Transverse colon (tissue), 4 donors: Measurements from ENCODE around the gene RAB3D. TPM values are rescaled to one million over a fixed set of nuclear protein-coding genes. Genes with fewer than 3 reads are reported as not detected.

ENCODE experiments used
- DNase-seq: peaks from one replicate; pipeline ENCODE4 v3.0.0-alpha.2; 2019
- H3K27ac ChIP-seq, 4 donors: fragments of 200-600 bp; sonication (generic); 2 replicates each; pipeline ENCODE4 v1.5.1; 2016 to 2018; ENCODE audit warnings: inconsistent platforms in 4 of 4
- H3K27me3 ChIP-seq: fragments of 200-600 bp; sonication (generic); 2 replicates; pipeline ENCODE4 v1.5.1; 2017; ENCODE audit warnings: inconsistent platforms
- H3K36me3 ChIP-seq, 4 donors: fragments of 200-600 bp; sonication (generic); 2 replicates each; pipeline ENCODE4 v1.5.1; 2017 to 2019; ENCODE audit warnings: inconsistent platforms in 4 of 4
- H3K4me1 ChIP-seq, 4 donors: fragments of 200-600 bp; sonication (generic); 2 replicates each; pipeline ENCODE4 v1.5.1; 2017 to 2020; ENCODE audit warnings: inconsistent platforms in 4 of 4
- H3K4me3 ChIP-seq, 4 donors: fragments of 200-600 bp; sonication (generic); 1 replicate in 1 of 4; 2 replicates in 3 of 4; pipeline versions ENCODE4 v1.5.1 to v1.6.1; 2017 to 2019; ENCODE audit warnings: inconsistent platforms in 4 of 4
- H3K9me3 ChIP-seq, 2 donors: fragments of 200-600 bp; sonication (generic); 2 replicates each; pipeline ENCODE4 v1.5.1; 2017 to 2019; ENCODE audit warnings: inconsistent platforms in 2 of 2
- CTCF ChIP-seq, 5 experiments: fragments of 200-600 bp in 3 of 5; fragments of 450-650 bp in 2 of 5; sonication (generic) in 3 of 5; IDR thresholded peaks; 1 replicate in 2 of 5; 2 replicates in 3 of 5; pipeline ENCODE4 v1.5.1; 2016 to 2017; ENCODE audit warnings: antibody characterized with exemption in 5 of 5, inconsistent platforms in 3 of 5, mild to moderate bottlenecking in 2 of 5, moderate library complexity in 1 of 5
- EP300 ChIP-seq: sonication (generic); formaldehyde crosslinking; IDR thresholded peaks from one replicate; pipeline ENCODE4 v1.6.1; 2017; ENCODE audit warnings: antibody characterized with exemption, low read depth
- POLR2A ChIP-seq: fragments of 450-650 bp; IDR thresholded peaks from one replicate; pipeline ENCODE4 v1.6.1; 2016; ENCODE audit warnings: antibody characterized with exemption, mild to moderate bottlenecking, moderate library complexity
- POLR2AphosphoS5 ChIP-seq, 3 donors: sonication (generic); formaldehyde crosslinking; IDR thresholded peaks; one replicate each; pipeline ENCODE4 v1.6.1; 2016; ENCODE audit warnings: antibody characterized with exemption in 3 of 3
- WGBS, 2 donors: methylation state at CpG; one replicate each; pipeline ENCODE4 v1.1.5; 2018; ENCODE audit warnings: low coverage in 1 of 2; 5-methylcytosine and 5-hydroxymethylcytosine counted together
- in situ Hi-C, 4 donors: fragments of 200-750 bp; cut with MboI; loops; one replicate each; pipeline versions ENCODE4 v1.15.0 to v1.15.1; 2017; ENCODE audit warnings: low sequenced_read_pairs in 3 of 4, low pct_ligation_motif_present in 1 of 4, low pct_unique_long_range_greater_than_20kb in 1 of 4
- intact Hi-C: fragments of 100-400 bp; cut with DNase I; formaldehyde crosslinking; loops from one replicate; pipeline ENCODE4 v1.15.1; 2023; ENCODE audit warnings: low total_unique reads
- total RNA-seq, 4 donors: library from RNA; depleted of rRNA; stranded (reverse); fragments of >200 nt; gene quantifications; one replicate each; pipeline ENCODE4 v1.1.0, GENCODE V29; 2016

The RAB3D gene
- total RNA-seq, 4 donors from 2014 or later = 16.5 to 41.1 (median 18.6) TPM

GRCh38 chr19:11375143-11375948 lies 35.9 kb upstream of the RAB3D start:
- TF ChIP-seq CTCF (IDR thresholded peaks at IDR 0.05) (no peak), POLR2A (peak; percentile 74), POLR2AphosphoS5 (IDR thresholded peaks at IDR 0.05) (peak; percentile 80 to 94 (median 90)), EP300 (no peak)
- Histone ChIP-seq H3K27ac (peak overlapping the region; percentile 92 to 97 (median 94)), H3K36me3 (no peaks in the 10 kb centered on the region), H3K4me1 (peaks cover 23 to 45% (median 37%) of the 10 kb centered on the region in 4 donors), H3K27me3 (no peaks in the 10 kb centered on the region), H3K4me3 (peak overlapping the region; percentile 47 to 62 (median 56)), H3K9me3 (no peaks in the 10 kb centered on the region)
- intact Hi-C loops = no loop called here
- DNase-seq = peak; percentile 74
- 1 to 7% methylated on average over 13 to 27 of the region's 27 CpGs for WGBS, 2 donors
- in situ Hi-C loops = loop anchor here in 2 of 4 donors (10.0 to 25.0 kb wide), 2 partner anchors 59 to 112 kb away; partner anchors contain the start of genes ELAVL3 (in 1 of the 2), ODAD3 (in 1 of the 2) and PRKCSH (in 1 of the 2)

- H3K4me3 ChIP-seq = peak within 1 kb of the TSS; percentile 50 to 70 (median 62)
- peak; percentile 99 for DNase-seq
- peaks cover 18 to 39% (median 32%) of the 10 kb centered on the region in 4 donors for H3K4me1 ChIP-seq
- H3K9me3 ChIP-seq = no peaks in the 10 kb centered on the region
- in situ Hi-C loops = loop anchor here in 2 of 4 donors (10.0 to 25.0 kb wide), 2 partner anchors 60 to 113 kb away; partner anchors contain the start of genes ELAVL3 (in 1 of the 2), ODAD3 (in 1 of the 2) and PRKCSH (in 1 of the 2)
- H3K36me3 ChIP-seq = no peaks in the 10 kb centered on the region
- no peaks in the 10 kb centered on the region for H3K27me3 ChIP-seq
- intact Hi-C loops = no loop called here
- peak; percentile 70 for TF ChIP-seq POLR2A
- TF ChIP-seq POLR2AphosphoS5 (IDR thresholded peaks at IDR 0.05) = peak in 1 of 3 donors; percentile 53
- no peak for TF ChIP-seq CTCF (IDR thresholded peaks at IDR 0.05)
- TF ChIP-seq EP300 = no peak
- WGBS, 2 donors = 0% methylated on average over 2 to 44 of the region's 44 CpGs
- peak within 1 kb of the TSS; percentile 92 to 97 (median 94) for H3K27ac ChIP-seq
Measured at GRCh38 chr19:11374433-11375142, 35.1 kb upstream of the RAB3D start, which contains the start of gene SWSAP1. Gene SWSAP1, plus strand, starts transcription at chr19:11374666. Its CDS starts 15 bp downstream, at chr19:11374681.

GRCh38 chr19:11373885-11374432 lies 34.5 kb upstream of the RAB3D start:
- in situ Hi-C loops (loop anchor here in 1 of 4 donors (10.0 kb wide), 1 partner anchor 61 kb away; the partner anchor contains the start of genes ODAD3 and PRKCSH), intact Hi-C loops (no loop called here)
- TF ChIP-seq EP300 = no peak
- peaks cover 18 to 39% (median 32%) of the 10 kb centered on the region in 4 donors for H3K4me1 ChIP-seq
- no peaks in the 10 kb centered on the region for H3K27me3 ChIP-seq
- no peak for DNase-seq
- H3K4me3 ChIP-seq = peak overlapping the region in 3 of 4 donors; percentile 61 to 70 (median 62)
- WGBS, 2 donors = 35 to 45% methylated on average over 7 to 11 of the region's 11 CpGs
- no peaks in the 10 kb centered on the region for H3K9me3 ChIP-seq
- peak overlapping the region; percentile 92 to 97 (median 94) for H3K27ac ChIP-seq
- no peaks in the 10 kb centered on the region for H3K36me3 ChIP-seq

- WGBS, 2 donors = 53 to 55% methylated on average over 8 to 10 of the region's 10 CpGs
- no peaks in the 10 kb centered on the region for H3K9me3 ChIP-seq
- intact Hi-C loops (no loop called here), in situ Hi-C loops (loop anchor here in 1 of 4 donors (10.0 kb wide), 1 partner anchor 61 kb away; the partner anchor contains the start of genes ODAD3 and PRKCSH)
- peaks cover 15 to 37% (median 30%) of the 10 kb centered on the region in 4 donors for H3K4me1 ChIP-seq
- no peak for TF ChIP-seq POLR2AphosphoS5 (IDR thresholded peaks at IDR 0.05)
- TF ChIP-seq EP300 = no peak
- TF ChIP-seq POLR2A = no peak
- DNase-seq = no peak
- no peak overlapping the region for H3K4me3 ChIP-seq
- no peaks in the 10 kb centered on the region for H3K36me3 ChIP-seq
- no peak overlapping the region for H3K27ac ChIP-seq
- H3K27me3 ChIP-seq = no peaks in the 10 kb centered on the region
Measured at GRCh38 chr19:11373166-11373884, 33.9 kb upstream of the RAB3D start.
